ENCODE results near the gene MYH15.

MYH15 gene

DNA sequence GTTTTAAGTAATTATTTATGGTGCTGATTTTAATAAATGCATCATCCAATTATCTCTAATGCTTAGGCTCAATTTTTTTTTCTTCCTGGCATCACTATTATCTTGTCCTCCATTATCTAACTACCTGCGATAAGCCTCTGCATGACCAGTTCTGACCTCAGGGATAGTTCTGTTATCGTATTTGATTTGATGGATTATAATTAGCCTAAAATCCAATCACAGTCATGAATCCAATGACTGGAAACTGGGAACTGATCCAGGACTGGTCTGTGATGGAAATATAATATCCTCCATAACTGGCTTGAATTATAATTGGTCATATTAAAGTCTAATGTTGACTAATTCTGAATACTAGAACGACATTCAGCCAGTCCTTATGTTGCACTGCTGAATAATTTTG lies 1.1 kb downstream of the MYH15 start:
- DNase-seq: no peak

DNA sequence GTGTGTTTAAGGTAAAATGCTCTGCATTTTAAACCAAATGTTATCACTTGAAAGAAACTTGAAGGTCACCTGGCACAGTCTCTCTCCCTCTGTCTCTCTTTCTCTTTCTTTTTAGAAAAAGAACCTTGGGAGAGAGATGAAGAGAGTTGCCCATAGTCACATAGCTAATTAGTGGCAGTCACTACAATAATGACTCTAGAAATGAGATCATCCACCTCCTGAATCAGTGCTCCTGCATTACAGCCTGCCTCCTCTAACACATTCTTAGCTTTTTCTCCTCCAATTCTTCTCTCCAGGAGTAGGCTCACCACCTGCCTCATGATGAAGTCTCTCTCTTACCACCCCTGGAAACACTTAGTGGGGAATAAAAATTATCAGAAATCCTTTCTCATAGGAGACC lies 2.5 kb downstream of the MYH15 start:
- DNase-seq: no peak

DNA sequence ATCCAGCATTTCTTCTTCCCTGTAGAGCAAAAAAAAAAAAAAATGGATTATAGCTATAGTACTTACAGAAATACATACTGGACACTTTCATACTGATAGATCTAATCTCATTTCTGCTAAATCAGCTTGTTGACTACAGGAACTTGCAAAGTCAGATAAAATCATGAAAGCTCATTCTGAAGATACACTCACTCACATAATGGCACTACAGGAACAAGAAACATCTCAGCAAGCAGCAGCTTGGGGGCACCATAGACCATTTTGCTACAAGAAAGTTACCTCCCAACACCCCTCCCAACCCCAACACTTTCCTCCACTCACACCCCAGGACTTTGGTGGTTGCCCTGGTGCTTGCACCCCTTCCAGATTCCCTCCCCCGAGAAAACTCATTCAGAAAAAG lies 4.6 kb downstream of the MYH15 start:
- DNase-seq: no peak

DNA sequence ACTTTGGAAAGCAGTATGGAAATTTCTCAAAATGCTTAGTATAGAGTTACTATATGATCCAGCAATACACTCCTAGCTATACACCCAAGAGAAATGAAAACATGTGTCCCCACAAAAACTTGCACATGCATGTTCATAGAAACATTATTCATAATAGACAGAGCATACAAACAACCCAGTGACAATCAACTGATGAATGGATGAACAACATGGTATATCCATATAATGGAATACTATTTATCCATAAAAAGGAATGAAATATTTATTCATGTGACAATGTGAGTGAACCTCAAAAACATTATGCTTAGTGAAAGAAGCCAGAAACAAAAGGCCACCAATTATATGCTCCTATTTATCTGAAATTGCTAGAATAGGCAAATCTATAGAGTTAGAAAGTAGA lies 6.7 kb downstream of the MYH15 start:
- DNase-seq: no peak

DNA sequence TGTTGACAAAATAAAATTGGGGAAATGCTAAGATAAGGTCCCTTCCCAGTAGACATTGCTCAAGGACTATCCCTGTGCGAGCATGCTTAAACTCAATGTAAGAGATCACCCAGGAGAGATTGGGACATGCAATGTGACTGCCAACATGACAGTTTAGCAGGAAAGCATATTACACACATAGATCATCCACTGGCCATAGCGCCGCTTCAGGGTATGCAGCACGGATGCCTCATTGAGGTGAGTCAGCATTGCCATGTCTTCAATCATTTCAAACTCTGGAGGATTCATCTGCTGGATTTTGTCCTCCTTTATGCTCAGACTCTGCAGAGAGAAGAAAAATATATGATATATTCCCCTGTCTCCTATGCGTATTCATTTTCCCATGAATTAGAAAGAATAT lies 8.9 kb downstream of the MYH15 start:
- no peak for DNase-seq

DNA sequence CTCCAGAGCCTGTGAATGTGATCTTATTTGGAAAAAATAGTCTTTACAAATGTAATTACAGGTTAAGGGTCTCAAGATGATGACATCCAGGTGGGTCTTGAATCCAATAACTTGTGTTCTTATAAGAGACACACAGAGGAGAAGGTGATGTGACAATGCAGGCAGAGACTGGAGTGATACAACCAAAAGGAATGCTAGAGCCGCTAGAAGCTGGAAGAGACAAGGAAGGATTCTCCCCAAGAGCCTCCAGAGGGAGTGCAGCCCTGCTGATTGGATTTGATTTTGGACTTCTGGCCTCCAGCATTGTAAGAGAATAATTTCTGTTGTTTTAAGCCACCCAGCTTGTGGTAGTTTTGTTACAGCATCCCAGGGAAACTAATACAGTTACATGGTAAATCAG lies 9.7 kb downstream of the MYH15 start:
- peak; percentile 7 for DNase-seq

DNA sequence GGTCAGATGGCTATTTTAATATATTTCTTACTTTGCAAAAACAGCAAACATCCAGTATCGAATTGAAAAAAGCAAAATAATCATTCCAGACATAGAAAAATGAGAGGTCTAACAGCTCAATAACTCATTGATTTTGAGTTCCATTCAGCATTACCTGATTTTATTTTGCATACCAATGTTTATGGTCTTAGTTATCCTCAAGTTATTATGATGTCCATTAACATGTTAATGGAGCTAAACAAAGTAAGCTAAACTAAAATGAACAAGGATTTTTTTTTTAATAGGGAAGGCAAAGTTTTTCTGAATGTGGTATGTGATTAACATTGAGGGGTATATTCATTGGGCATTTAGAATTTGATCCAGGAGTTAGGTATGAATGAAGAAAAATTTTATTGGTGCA lies 13.1 kb downstream of the MYH15 start:
- no peak for DNase-seq

DNA sequence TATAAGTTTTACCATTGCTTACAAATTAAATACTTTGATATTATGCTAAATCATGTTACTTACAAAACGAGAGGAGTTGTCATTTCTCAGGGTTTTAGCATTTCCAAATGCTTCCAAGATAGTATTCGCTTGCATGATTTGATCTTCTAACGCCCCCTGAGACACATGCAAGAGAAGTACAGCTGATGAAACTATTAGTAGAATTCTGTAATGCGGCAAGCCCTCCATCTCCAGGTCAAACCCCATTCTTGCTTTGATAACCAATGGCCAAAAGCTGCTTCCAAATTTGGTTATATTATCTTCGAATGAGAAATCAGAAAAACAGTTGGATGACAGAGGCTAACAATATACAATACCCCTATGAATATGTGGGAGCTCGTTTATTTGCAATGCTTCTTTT lies 14.7 kb downstream of the MYH15 start:
- peak; percentile 26 for DNase-seq

DNA sequence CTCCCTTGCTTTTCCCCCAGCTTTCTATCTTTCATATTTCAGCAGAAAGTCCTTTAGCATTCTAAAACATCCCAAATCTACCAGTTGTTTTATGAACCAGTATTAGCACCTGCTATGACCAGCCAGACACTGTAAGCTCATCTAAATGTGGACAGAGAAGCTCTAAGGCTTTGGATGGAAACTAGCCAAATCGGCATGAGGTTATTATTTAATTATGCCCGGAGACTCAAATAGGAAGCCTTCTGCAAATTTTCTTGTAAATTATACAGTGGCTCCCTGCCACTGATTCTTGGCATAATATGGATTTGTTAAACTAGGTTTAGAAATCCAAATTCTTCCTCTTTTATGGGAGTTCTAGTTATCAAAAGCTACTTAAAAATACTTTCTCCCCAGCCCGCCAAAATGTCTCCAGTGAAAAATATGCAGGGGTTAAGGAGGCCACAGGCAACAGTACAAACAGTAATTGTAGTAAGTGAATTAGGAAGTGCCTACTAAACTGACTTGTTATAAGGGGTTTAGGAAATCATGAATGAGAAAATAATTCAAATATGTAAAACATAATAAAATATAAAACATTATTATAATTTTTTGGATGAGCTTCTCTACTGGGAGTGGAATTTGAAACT lies 15.4 kb downstream of the MYH15 start:
- no peak for DNase-seq

DNA sequence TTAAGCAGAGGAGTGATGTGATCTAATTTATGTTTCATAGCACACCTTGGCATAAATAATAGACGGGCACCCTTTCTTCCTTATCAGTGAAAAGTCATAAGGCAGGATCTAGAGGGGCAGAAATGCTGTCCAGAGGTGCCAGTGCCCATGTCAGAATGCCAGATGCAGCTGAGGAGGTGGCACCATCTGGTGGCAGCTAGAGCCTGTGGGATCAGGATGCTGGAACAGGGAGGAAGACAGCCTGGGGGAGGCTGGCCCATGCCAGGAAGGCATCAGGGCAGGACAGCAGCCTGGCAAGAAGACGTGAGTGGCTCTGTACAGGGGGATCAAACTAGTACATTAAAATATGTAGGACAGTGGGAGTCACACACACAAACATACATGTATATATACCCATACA lies 16.5 kb downstream of the MYH15 start:
- DNase-seq: no peak

DNA sequence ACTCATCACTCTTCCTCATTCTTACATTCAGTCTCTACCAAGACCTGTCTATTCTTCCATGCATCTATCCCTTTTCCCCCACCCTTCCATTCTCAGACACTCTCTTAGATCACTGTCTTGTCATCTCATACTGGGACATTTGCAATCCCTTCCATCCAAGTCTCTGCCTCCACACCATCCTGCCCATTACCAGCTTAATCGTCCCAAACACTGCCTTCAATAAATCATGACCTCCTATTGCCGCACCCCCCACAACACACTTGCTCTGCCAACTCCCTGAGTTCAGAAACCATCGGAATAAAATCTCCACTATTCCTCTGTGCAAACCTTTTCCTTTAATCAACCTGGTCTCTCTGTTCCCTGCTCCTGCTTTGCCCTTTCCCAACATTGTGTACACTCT lies 18.9 kb downstream of the MYH15 start:
- no peak for DNase-seq

DNA sequence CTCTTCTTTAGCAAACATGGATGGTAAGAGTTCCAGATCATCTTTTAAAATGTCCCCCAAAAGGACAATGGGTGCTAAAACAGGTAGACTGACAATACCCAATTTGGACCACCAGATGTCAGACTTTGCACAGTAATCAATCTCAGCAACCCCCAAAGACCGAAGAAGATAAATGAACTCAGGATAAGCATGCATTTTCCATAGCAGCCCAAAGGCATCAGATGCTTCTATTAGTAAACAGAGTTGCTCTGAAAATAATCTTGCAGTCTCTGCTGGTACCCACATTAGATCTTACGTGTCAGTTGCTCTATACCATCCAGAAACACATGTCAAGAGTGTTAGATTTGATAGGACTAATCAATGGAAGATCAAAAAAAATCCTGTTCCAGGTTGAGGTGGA lies 20.6 kb downstream of the MYH15 start:
- peak; percentile 47 for DNase-seq

DNA sequence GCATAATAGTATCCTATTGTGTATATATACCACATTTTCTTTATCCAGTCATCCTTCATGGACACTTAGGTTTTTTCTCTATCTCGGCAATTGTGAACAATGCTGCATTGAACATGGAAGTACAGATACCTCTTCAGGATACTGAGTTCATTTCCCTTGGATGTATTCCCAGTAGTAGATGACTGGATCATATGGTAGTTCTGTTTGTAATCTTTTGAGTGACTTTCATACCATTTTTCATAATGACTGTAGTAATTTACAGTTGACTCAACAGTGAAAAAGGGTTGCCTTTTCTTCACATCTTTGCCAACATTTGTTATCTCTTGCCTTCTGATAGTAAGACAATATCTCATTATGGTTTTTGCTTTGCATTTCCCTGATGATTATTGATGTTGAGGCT lies 21.8 kb downstream of the MYH15 start:
- DNase-seq: peak; percentile 76

DNA sequence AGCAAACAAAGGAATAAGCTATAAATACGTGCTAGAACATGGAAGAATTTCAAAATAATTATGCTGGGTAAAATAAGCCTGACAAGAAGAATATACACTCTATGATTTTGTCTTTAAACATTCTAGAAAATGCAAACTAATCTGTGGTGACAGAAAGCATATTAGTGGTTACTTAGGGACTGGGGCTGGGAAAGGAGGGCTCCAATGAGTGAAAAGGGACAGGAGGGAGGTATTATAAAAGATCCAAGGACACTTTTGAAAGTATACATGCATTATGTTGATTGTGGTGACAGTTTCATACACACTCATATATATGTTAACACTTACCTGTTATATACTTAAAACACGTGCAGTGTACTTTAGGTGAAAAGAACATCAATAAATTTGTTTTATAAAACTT lies 23.0 kb downstream of the MYH15 start:
- DNase-seq: no peak

DNA sequence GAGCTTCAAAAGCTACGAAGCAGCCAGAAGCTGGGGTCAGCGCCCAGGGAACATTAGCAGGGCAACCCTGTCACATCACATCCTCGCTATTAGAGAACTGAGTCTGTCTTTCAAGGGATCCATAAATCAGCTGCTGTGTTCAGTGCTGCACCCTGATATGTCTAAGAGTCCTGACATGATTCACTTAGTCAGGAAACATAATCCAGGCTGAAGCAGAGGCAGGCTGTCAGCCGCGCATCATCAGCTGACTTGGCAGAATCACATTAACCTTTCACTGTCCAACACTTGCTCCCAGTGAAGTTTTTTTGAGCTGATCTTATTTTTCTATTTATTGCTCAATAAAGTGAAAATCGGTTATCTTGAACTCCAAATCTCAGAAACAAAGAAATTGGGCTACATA lies 23.5 kb downstream of the MYH15 start:
- DNase-seq: peak; percentile 55

DNA sequence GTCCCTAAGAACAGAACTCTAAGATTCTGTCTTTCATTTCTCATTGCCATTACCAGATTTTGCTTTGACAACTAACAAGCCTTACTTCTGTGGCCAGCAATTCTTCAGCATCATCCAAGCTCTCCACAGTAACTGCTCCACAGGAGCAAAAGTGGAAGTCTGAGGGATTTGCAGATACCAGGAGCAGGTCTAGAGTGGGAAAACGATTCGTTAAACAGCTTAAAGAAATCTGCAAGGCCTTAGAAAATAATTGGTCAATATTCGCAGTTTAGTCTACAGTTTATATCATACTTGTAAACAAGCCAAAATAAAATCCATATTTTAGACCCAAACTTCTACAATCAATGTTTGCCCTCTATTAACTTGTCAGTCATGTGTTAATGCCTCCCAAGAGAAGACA lies 24.1 kb downstream of the MYH15 start:
- no peak for DNase-seq

DNA sequence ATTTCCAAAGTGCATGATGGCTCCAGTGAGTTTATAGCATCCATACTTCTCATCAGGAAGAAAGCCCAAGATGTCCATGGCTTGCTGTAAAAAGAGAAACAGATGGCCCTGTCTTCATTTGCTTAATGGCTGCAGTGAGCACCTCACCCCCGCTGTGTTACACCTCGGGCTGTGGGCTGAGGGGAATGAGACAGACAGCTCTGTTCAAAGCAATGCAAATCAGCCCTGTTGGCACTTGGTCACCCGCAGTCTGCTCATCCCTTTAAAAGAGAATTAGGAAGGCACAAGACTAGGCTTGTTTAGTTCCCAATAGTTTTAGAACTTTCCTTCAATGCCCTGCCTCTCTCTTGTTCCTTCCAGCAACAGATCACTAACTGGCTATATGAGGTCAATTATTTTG lies 25.2 kb downstream of the MYH15 start:
- no peak for DNase-seq

DNA sequence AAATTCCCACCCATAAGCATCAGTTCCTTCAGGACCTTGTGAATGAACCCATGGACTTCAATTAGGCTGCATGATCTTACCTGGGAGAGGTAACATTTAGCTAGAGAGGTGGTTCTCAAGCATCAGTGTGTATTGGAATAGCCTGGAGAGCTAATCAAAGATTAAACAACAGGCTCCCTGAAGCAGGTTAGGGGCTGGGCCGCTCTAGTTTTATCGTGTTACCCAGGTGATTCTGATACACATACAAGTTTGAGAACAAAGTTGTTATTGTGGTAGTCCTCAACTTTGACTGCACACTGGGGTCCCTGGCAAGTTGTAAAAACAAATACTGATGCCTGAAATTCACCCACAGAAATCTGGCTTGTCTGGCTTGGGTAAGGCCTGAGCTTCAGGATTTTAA lies 31.2 kb downstream of the MYH15 start:
- no peak for DNase-seq

DNA sequence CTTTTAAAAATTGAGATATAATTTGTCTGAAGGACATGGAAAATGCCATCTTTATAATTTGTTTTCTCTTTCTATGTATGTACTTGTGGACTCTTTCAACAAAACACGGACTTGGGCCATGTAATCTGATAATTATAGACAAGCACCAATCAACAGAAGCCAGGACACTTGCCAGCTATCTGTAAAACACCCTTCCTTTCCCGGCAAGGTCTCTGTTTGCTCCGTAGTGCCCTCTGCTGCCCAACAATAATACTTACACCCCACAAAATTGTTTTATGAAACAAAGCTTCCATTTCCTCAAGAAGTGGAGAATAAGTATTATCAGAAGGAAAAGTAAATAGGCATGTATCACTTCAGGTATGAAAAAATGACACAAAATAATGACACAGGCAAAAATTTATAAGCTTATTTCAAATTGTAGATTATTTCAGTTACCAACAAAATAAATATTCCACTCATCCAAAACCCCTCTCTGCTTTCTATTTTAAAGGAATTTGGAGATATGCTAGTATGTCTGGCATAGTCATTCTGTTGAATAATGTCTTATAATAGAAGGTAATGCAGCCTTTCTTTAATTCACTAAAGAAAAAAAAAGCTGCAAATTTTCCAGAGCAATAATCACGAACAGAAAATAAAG lies 32.8 kb downstream of the MYH15 start:
- peak; percentile 71 for DNase-seq

DNA sequence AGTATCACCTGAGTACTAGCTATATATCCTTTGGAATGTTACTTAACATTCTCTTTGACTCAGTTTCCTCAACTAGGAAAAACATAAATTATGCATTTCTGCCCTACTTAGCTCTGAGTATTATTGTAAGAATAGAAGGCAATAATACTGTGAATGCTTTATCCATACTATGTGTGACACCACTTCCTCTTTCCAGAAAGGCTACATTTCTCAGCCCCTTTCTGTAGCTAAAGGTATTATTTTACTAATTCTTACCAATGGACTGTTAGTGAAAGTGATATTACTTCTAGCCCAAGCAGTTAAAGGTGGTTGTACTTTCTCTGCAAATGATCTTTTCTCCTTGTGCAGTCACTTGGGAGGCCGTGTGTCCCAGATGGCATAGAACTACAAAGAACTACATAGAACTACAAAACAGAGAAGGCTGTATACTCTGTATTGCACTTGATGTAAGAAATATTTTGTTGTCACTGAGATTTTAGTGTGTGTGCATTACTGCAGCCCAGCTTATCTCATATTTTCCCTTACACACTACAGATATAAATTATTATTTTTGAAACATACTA lies 35.1 kb downstream of the MYH15 start:
- DNase-seq: no peak

DNA sequence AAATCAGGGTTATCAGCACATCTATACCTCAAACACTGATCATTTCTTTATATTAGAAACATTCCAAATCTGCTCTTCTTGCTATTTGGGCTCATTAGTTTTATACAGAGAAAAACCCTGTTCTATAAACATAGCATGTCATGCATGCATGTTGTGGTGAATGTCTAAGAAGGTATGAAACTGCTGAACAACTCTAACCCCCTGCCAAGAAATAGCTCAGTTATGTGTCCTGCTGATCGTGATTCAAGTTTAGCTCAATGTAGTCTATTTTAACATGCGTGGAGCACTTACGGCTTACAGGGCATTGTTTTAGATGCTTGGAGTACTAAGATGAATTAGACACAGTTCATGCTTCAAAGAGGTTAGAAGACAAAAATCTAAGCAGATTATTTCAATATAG lies 35.8 kb downstream of the MYH15 start:
- DNase-seq: peak; percentile 80

DNA sequence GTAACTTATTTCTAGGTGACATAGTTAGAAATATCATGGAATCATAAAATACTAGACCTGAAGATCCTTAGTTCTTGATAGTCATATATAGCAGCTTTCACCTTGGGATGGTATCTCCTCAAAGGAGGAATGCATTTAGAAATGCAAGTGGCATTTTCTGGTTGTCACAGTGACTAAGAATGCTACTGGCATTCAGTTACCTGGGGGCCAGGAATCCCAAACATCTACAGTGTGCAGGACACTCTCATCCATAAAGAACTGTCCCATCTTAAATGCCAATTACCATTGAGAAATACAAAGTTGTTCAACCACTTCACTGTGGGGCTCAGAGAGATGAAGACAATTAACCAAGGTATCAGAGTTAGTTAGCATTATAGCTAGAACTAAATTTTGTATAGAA lies 36.7 kb downstream of the MYH15 start:
- DNase-seq: no peak

DNA sequence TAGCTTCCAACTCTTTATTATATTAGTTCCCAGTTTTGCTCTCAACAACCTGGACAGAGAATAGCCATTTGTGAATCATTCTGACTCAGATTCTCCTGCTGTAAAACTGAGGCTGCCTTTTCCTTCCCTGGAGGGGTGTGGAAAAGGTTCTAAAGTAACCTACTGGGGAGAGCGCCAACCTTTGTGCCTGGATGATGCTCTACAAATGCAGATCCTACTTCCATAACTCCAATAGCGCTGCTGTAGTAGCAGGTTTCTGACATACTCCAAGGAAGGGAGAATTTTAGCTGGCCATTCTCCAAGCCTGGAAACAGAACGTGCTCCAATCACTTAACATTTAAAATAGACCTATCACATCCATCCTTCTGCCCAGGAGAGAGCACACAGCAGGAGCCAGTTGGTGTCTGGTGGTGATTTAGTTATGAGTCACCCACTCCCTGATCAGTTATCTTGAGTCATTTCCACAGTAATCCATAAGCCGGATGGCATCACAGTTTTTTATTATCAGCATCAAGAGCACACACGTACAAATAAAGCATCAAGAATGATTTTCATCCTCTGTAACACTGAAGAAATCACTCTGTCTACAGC lies 38.3 kb downstream of the MYH15 start:
- peak; percentile 92 for DNase-seq

DNA sequence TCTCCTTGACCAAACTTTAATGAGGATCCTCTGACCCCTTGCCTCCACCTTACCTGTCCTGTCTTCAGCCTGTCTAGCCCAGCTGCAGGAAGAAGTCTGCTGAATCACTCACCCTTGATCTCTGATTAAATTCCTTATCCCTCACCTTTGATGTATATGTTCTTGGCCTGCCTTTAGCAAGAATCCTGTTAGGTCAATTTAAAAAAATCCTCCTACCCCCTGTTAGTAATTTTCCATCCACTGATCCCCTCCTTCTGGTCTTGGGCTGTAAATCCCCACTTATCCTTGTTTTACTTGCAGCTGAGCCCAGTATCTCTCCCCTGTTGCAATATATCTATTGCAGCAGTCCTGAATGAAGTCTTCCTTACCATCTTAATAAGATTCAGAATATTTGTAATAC lies 39.0 kb downstream of the MYH15 start:
- DNase-seq: peak; percentile 21

Measured in fibroblast of skin of abdomen (primary cell).